Right lobe of liver (tissue), 6 donors: ENCODE results near the gene CPEB4. TPM values are rescaled to one million over a fixed set of nuclear protein-coding genes. Genes with fewer than 3 reads are reported as not detected.
A peak's percentile ranks its signal among the peaks of the same experiment; 100 is the strongest.

ENCODE experiments used
- ATAC-seq, 4 donors: fragments of 200-7000 bp; cut with Tn5 transposase; one replicate each; pipeline ENCODE4 v1.9.1; 2020; ENCODE audit warnings: mild to moderate bottlenecking in 4 of 4, moderate library complexity in 4 of 4
- DNase-seq, 3 donors: peaks; one replicate each; pipeline ENCODE4 v3.0.0-alpha.2; 2020
- H3K27ac ChIP-seq, 3 donors: fragments of 200-600 bp; one replicate each; pipeline ENCODE4 v1.8.0; 2022
- H3K27me3 ChIP-seq, 2 donors: fragments of 200-600 bp; one replicate each; pipeline ENCODE4 v1.8.0; 2022
- H3K36me3 ChIP-seq, 4 donors: fragments of 200-600 bp; sonication (generic) in 1 of 4; one replicate each; pipeline versions ENCODE4 v1.5.1 to v1.8.0; 2017 to 2022; ENCODE audit warnings: control low read depth in 1 of 4
- H3K4me1 ChIP-seq, 4 donors: fragments of 200-600 bp; sonication (generic) in 1 of 4; one replicate each; pipeline versions ENCODE4 v1.5.1 to v1.8.0; 2017 to 2022; ENCODE audit warnings: control low read depth in 1 of 4
- H3K4me3 ChIP-seq, 3 donors: fragments of 200-600 bp; one replicate each; pipeline ENCODE4 v1.8.0; 2022
- H3K9me3 ChIP-seq, 4 donors: fragments of 200-600 bp; sonication (generic) in 1 of 4; one replicate each; pipeline versions ENCODE4 v1.5.1 to v1.8.0; 2017 to 2022; ENCODE audit warnings: control low read depth in 1 of 4
- CTCF ChIP-seq, 4 donors: fragments of 200-600 bp in 3 of 4; fragments of 450-650 bp in 1 of 4; IDR thresholded peaks; one replicate each; pipeline versions ENCODE4 v1.5.1 to v1.8.0; 2016 to 2022; ENCODE audit warnings: antibody characterized with exemption in 4 of 4, mild to moderate bottlenecking in 2 of 4
- POLR2A ChIP-seq: fragments of 450-650 bp; IDR thresholded peaks from one replicate; pipeline ENCODE4 v1.6.1; 2017; ENCODE audit warnings: antibody characterized with exemption, mild to moderate bottlenecking
- WGBS: methylation state at CpG from one replicate; pipeline ENCODE4 v1.1.6; 2018; ENCODE audit warnings: low coverage, low lambda C conversion rate; ENCODE audit not compliant: insufficient coverage; ENCODE audit errors: missing lambda C conversion rate; 5-methylcytosine and 5-hydroxymethylcytosine counted together
- intact Hi-C, 2 donors: fragments of 100-400 bp; cut with DNase I; formaldehyde crosslinking; loops; one replicate each; pipeline versions ENCODE4 v1.11.2 to v1.14.1; 2022
- total RNA-seq, 6 experiments: library from RNA; depleted of rRNA in 2 of 6; stranded (reverse); fragments of >200 nt in 2 of 6; fragmentation: NEBNext Ultra II Directional in 3 of 6; extraction: Animal tissue kit (Norgen Biotek cat#: 25700) in 3 of 6; gene quantifications; one replicate each; pipeline versions ENCODE4 v1.1.0 to v1.2.4, GENCODE V29; 2016 to 2023
- donor health status: DM: no; HTN: yes; CAD: no.
- donor health status: DM: no; HTN: no; CAD: no.
- donor health status: DM: no; HTN: no; CAD: no.
- donor health status: DM: no; HTN: yes; CAD: no.
- donor health status: DM: no; HTN: yes; CAD: no.

CPEB4 gene
- total RNA-seq, 6 experiments from 2014 or later = 27.3 to 49.9 (median 40.0) TPM

GRCh38 chr5:173989432-173990082 lies 101.4 kb downstream of the CPEB4 start:
- ATAC-seq (peak in 1 of 4 donors; percentile 14), DNase-seq (no peak)
- Histone ChIP-seq H3K27ac (no peak overlapping the region), H3K9me3 (no peaks in the 10 kb centered on the region), H3K36me3 (no peaks in the 10 kb centered on the region), H3K4me3 (no peak overlapping the region), H3K4me1 (no peaks in the 10 kb centered on the region), H3K27me3 (no peaks in the 10 kb centered on the region)
- WGBS = 87% methylated on average over 4 of the region's 41 CpGs
- TF ChIP-seq POLR2A (no peak), CTCF (IDR thresholded peaks at IDR 0.05) (no peak)
- intact Hi-C loops = no loop called here

- H3K27ac ChIP-seq = no peak overlapping the region
Observed at GRCh38 chr5:173997331-173997730, 109.2 kb downstream of the CPEB4 start.

GRCh38 chr5:173998531-173998930 lies 110.4 kb downstream of the CPEB4 start:
- no peaks in the 10 kb centered on the region for H3K4me1 ChIP-seq
- H3K9me3 ChIP-seq = no peaks in the 10 kb centered on the region
- no peaks in the 10 kb centered on the region for H3K27me3 ChIP-seq
- TF ChIP-seq POLR2A (no peak), CTCF (IDR thresholded peaks at IDR 0.05) (no peak)
- DNase-seq (no peak), ATAC-seq (no peak)
- intact Hi-C loops = no loop called here
- WGBS = 36% methylated on average over 4 of the region's 4 CpGs
- H3K36me3 ChIP-seq = no peaks in the 10 kb centered on the region
- no peak overlapping the region for H3K27ac ChIP-seq
- H3K4me3 ChIP-seq = no peak overlapping the region

More at GRCh38 chr5:173997331-173997730, 109.2 kb downstream of the CPEB4 start:
- Histone ChIP-seq H3K27me3 (no peaks in the 10 kb centered on the region), H3K36me3 (no peaks in the 10 kb centered on the region), H3K4me1 (no peaks in the 10 kb centered on the region), H3K9me3 (no peaks in the 10 kb centered on the region), H3K4me3 (no peak overlapping the region)
- ATAC-seq (no peak), DNase-seq (no peak)
- WGBS = 64% methylated on average over 4 of the region's 4 CpGs
- no peak for TF ChIP-seq POLR2A
- no peak for TF ChIP-seq CTCF (IDR thresholded peaks at IDR 0.05)
- intact Hi-C loops = no loop called here

- no peak overlapping the region for H3K27ac ChIP-seq
- intact Hi-C loops = no loop called here
- no peaks in the 10 kb centered on the region for H3K36me3 ChIP-seq
- 91% methylated on average over 4 of the region's 4 CpGs for WGBS
- no peak overlapping the region for H3K4me3 ChIP-seq
- no peaks in the 10 kb centered on the region for H3K9me3 ChIP-seq
- DNase-seq = no peak
- no peak for TF ChIP-seq CTCF (IDR thresholded peaks at IDR 0.05)
- no peak for TF ChIP-seq POLR2A
- ATAC-seq = no peak
- H3K27me3 ChIP-seq = no peaks in the 10 kb centered on the region
- no peaks in the 10 kb centered on the region for H3K4me1 ChIP-seq
Observed at GRCh38 chr5:174000076-174000475, 111.9 kb downstream of the CPEB4 start.

- ATAC-seq (no peak), DNase-seq (no peak)
- Histone ChIP-seq H3K27me3 (no peaks in the 10 kb centered on the region), H3K4me3 (no peak overlapping the region), H3K36me3 (no peaks in the 10 kb centered on the region), H3K4me1 (no peaks in the 10 kb centered on the region), H3K27ac (no peak overlapping the region), H3K9me3 (no peaks in the 10 kb centered on the region)
- intact Hi-C loops = no loop called here
- TF ChIP-seq POLR2A (no peak), CTCF (IDR thresholded peaks at IDR 0.05) (no peak)
Observed at GRCh38 chr5:174003795-174004194, 115.6 kb downstream of the CPEB4 start.
